H1 (cell line): ENCODE measurements around the gene TTC4. TPM values are rescaled to one million over a fixed set of nuclear protein-coding genes. Genes with fewer than 3 reads are reported as not detected.

Experiments
- CTCF ChIA-PET: fragments of 300-600 bp; sonication (Branson Sonifier 250); formaldehyde crosslinking; loops from one replicate; lab custom pipeline; 2021; ENCODE audit not compliant: partially characterized antibody; lab: Charles Lee
- POLR2A ChIA-PET: fragments of 300-600 bp; sonication (Branson Sonifier 250); formaldehyde crosslinking; loops from one replicate; lab custom pipeline; 2021; ENCODE audit warnings: inconsistent platforms; ENCODE audit not compliant: partially characterized antibody; lab: Charles Lee
- DNase-seq, 2 experiments: peaks; one replicate each; pipeline versions ENCODE4 v3.0.0 to v3.0.0-alpha.2; 2010 to 2022; ENCODE audit warnings: low spot score in 2 of 2, low read depth in 1 of 2, mixed read lengths in 1 of 2
- FAIRE-seq: peaks from 2 replicates; lab custom pipeline; 2011; peaks lifted over from hg19 to GRCh38; lab: Jason Lieb, UNC
- H2AFZ ChIP-seq: 2 replicates; pipeline ENCODE4 v1.8.1; 2012; ENCODE audit warnings: low read length, inconsistent platforms
- H2AK5ac ChIP-seq: 2 replicates; pipeline ENCODE4 v1.6.1; 2013; ENCODE audit warnings: low read depth, low read length
- H2BK120ac ChIP-seq: replicated peaks from 2 replicates; pipeline ENCODE3; 2013; ENCODE audit warnings: low read depth, low read length, inconsistent platforms
- H2BK12ac ChIP-seq: 2 replicates; pipeline ENCODE4 v1.6.1; 2013; ENCODE audit warnings: low read depth, low read length
- H2BK15ac ChIP-seq: 2 replicates; pipeline ENCODE4 v1.6.1; 2013; ENCODE audit warnings: low read length
- H2BK20ac ChIP-seq: 2 replicates; pipeline ENCODE4 v1.6.1; 2013; ENCODE audit warnings: low read length
- H2BK5ac ChIP-seq: 2 replicates; pipeline ENCODE4 v1.6.1; 2013; ENCODE audit warnings: low read depth, low read length
- H3K14ac ChIP-seq: 2 replicates; pipeline ENCODE4 v1.6.1; 2013; ENCODE audit warnings: inconsistent platforms; ENCODE audit not compliant: insufficient read length
- H3K18ac ChIP-seq: 2 replicates; pipeline ENCODE4 v1.6.1; 2013; ENCODE audit warnings: low read length; ENCODE audit errors: extremely low read depth
- H3K23ac ChIP-seq: 2 replicates; pipeline ENCODE4 v1.6.1; 2013; ENCODE audit warnings: inconsistent platforms; ENCODE audit not compliant: insufficient read length
- H3K23me2 ChIP-seq: 2 replicates; pipeline ENCODE4 v1.6.1; 2013; ENCODE audit warnings: low read depth, low read length
- H3K27ac ChIP-seq: 2 replicates; pipeline ENCODE4 v1.6.1; 2011; ENCODE audit warnings: low read depth, low read length, inconsistent platforms
- H3K27me3 ChIP-seq, 4 experiments: replicated peaks in 1 of 4; 1 replicate in 1 of 4; 2 replicates in 3 of 4; pipeline versions ENCODE4 v1.6.1 to v1.8.1; 2011 to 2013; ENCODE audit warnings: low read length in 3 of 4, mild to moderate bottlenecking in 3 of 4, inconsistent platforms in 2 of 4, mixed read lengths in 2 of 4, moderate library complexity in 1 of 4; ENCODE audit not compliant: control insufficient read depth in 3 of 4, insufficient read depth in 3 of 4; ENCODE audit errors: extremely low read depth in 1 of 4
- H3K36me3 ChIP-seq, 4 experiments: 2 replicates each; pipeline versions ENCODE4 v1.6.1 to v1.8.1; 2011 to 2013; ENCODE audit warnings: mild to moderate bottlenecking in 4 of 4, low read length in 3 of 4, moderate library complexity in 2 of 4, control low read depth in 1 of 4, inconsistent platforms in 1 of 4; ENCODE audit not compliant: insufficient read depth in 4 of 4, control insufficient read depth in 2 of 4
- H3K4ac ChIP-seq: replicated peaks from 2 replicates; pipeline ENCODE3; 2013; ENCODE audit warnings: low read length, low read depth, mixed read lengths, inconsistent platforms; ENCODE audit not compliant: insufficient read length
- H3K4me1 ChIP-seq, 4 experiments: replicated peaks in 1 of 4; 1 replicate in 1 of 4; 2 replicates in 3 of 4; pipeline versions ENCODE4 v1.6.1 to v1.8.1; 2011 to 2013; ENCODE audit warnings: low read length in 3 of 4, inconsistent platforms in 2 of 4, mixed read lengths in 1 of 4; ENCODE audit not compliant: insufficient read depth in 4 of 4, control insufficient read depth in 3 of 4
- H3K4me2 ChIP-seq, 2 experiments: 2 replicates each; pipeline versions ENCODE4 v1.6.1 to v1.8.1; 2011 to 2013; ENCODE audit warnings: low read depth in 2 of 2, low read length in 2 of 2, control low read depth in 1 of 2, inconsistent platforms in 1 of 2, mild to moderate bottlenecking in 1 of 2; ENCODE audit not compliant: insufficient read depth in 1 of 2
- H3K4me3 ChIP-seq, 4 experiments: fragments of 200-600, 300-600 bp in 1 of 4; sonication (generic), shearing (Covaris generic), sonication (Bioruptor Twin) in 1 of 4; 2 replicates each; pipeline versions ENCODE4 v1.5.1 to v1.8.1; 2011 to 2016; ENCODE audit warnings: low read length in 4 of 4, low read depth in 3 of 4, control low read depth in 2 of 4, inconsistent platforms in 2 of 4, mild to moderate bottlenecking in 2 of 4, mixed read lengths in 1 of 4, moderate library complexity in 1 of 4; ENCODE audit not compliant: insufficient read depth in 2 of 4; ENCODE audit errors: extremely low read depth in 1 of 4
- H3K56ac ChIP-seq: replicated peaks from 2 replicates; pipeline ENCODE3; 2013; ENCODE audit warnings: low read depth, mild to moderate bottlenecking, mixed read lengths, low read length, inconsistent platforms; ENCODE audit not compliant: insufficient read length
- H3K79me1 ChIP-seq: 2 replicates; pipeline ENCODE4 v1.6.1; 2013; ENCODE audit warnings: low read depth, low read length, control low read depth
- H3K79me2 ChIP-seq, 2 experiments: 2 replicates each; pipeline versions ENCODE4 v1.6.1 to v1.8.1; 2012 to 2013; ENCODE audit warnings: low read length in 2 of 2, mild to moderate bottlenecking in 2 of 2, inconsistent platforms in 1 of 2; ENCODE audit not compliant: insufficient read depth in 2 of 2, control insufficient read depth in 1 of 2
- H3K9ac ChIP-seq, 4 experiments: replicated peaks in 1 of 4; 1 replicate in 1 of 4; 2 replicates in 3 of 4; pipeline versions ENCODE4 v1.6.1 to v1.8.1; 2011 to 2013; ENCODE audit warnings: low read depth in 3 of 4, low read length in 3 of 4, control low read depth in 2 of 4, mild to moderate bottlenecking in 2 of 4, moderate library complexity in 2 of 4, inconsistent platforms in 1 of 4; ENCODE audit errors: extremely low read depth in 1 of 4
- H3K9me3 ChIP-seq, 2 experiments: 2 replicates each; pipeline versions ENCODE4 v1.6.1 to v1.8.1; 2012 to 2013; ENCODE audit warnings: mild to moderate bottlenecking in 2 of 2, moderate library complexity in 2 of 2, control low read depth in 1 of 2, inconsistent platforms in 1 of 2, low read depth in 1 of 2, low read length in 1 of 2, mixed read lengths in 1 of 2; ENCODE audit not compliant: insufficient read depth in 2 of 2
- H4K20me1 ChIP-seq, 2 experiments: replicated peaks in 1 of 2; 2 replicates each; pipeline versions ENCODE3 to v1.8.1; 2011 to 2013; ENCODE audit warnings: inconsistent platforms in 2 of 2, low read length in 2 of 2, mild to moderate bottlenecking in 1 of 2; ENCODE audit not compliant: insufficient read depth in 2 of 2, control insufficient read depth in 1 of 2
- H4K5ac ChIP-seq: 2 replicates; pipeline ENCODE4 v1.6.1; 2013; ENCODE audit warnings: low read length, low read depth, mixed read lengths, inconsistent platforms; ENCODE audit not compliant: insufficient read length
- H4K8ac ChIP-seq: 2 replicates; pipeline ENCODE4 v1.8.0; 2013; ENCODE audit warnings: mild to moderate bottlenecking, moderate library complexity, low read length, inconsistent platforms; ENCODE audit not compliant: insufficient read depth; ENCODE audit errors: extremely low read depth
- H4K91ac ChIP-seq: replicated peaks from 2 replicates; pipeline ENCODE3; 2013; ENCODE audit warnings: low read length, mixed read lengths, inconsistent platforms; ENCODE audit not compliant: insufficient read length
- BACH1 ChIP-seq: IDR thresholded peaks from 2 replicates; pipeline ENCODE4 v1.6.1; 2012; ENCODE audit warnings: low read length, improper control_type of control experiment
- CEBPB ChIP-seq: IDR thresholded peaks from 2 replicates; pipeline ENCODE4 v1.6.1; 2012; ENCODE audit warnings: low read depth, low read length
- CREB1 ChIP-seq: IDR thresholded peaks from 2 replicates; pipeline ENCODE4 v1.6.1; 2012; ENCODE audit warnings: inconsistent platforms
- FOSL1 ChIP-seq: IDR thresholded peaks from 2 replicates; pipeline ENCODE4 v1.6.1; 2011; ENCODE audit warnings: mild to moderate bottlenecking, low read depth, low read length, moderate library complexity; ENCODE audit not compliant: insufficient read depth
- GABPA ChIP-seq: IDR thresholded peaks from 2 replicates; pipeline ENCODE4 v1.6.1; 2011; ENCODE audit warnings: mild to moderate bottlenecking, low read length, moderate library complexity, borderline replicate concordance; ENCODE audit not compliant: insufficient read depth
- JUN ChIP-seq: IDR thresholded peaks from 2 replicates; pipeline ENCODE4 v1.6.1; 2011; ENCODE audit warnings: low read depth, mild to moderate bottlenecking, improper control_type of control experiment, low read length
- NRF1 ChIP-seq: IDR thresholded peaks from 2 replicates; pipeline ENCODE4 v1.6.1; 2011; ENCODE audit warnings: mild to moderate bottlenecking, low read depth, low read length, improper control_type of control experiment
- PHF8 ChIP-seq: fragments of 200-600 bp; sonication (generic); conservative IDR thresholded peaks from 2 replicates; pipeline ENCODE4 v1.7.1; 2012; ENCODE audit warnings: low read depth, mild to moderate bottlenecking, inconsistent platforms, low read length, moderate library complexity
- POLR2AphosphoS5 ChIP-seq: IDR thresholded peaks from 2 replicates; pipeline ENCODE4 v1.6.1; 2011; ENCODE audit warnings: low read depth, low read length
- RAD21 ChIP-seq, 2 experiments: IDR thresholded peaks in 1 of 2; conservative IDR thresholded peaks in 1 of 2; 2 replicates each; pipeline ENCODE4 v1.6.1; 2011; ENCODE audit warnings: low read depth in 2 of 2, low read length in 2 of 2, improper control_type of control experiment in 1 of 2, inconsistent platforms in 1 of 2, mild to moderate bottlenecking in 1 of 2, moderate library complexity in 1 of 2
- RBBP5 ChIP-seq: IDR thresholded peaks from 2 replicates; pipeline ENCODE4 v1.7.1; 2012; ENCODE audit warnings: low read depth, mild to moderate bottlenecking, inconsistent platforms, low read length, moderate library complexity, borderline replicate concordance
- SAP30 ChIP-seq: fragments of 300-600 bp; sonication (generic); IDR thresholded peaks from 2 replicates; pipeline ENCODE4 v1.7.1; 2012; ENCODE audit warnings: low read length, moderate library complexity, mild to moderate bottlenecking, inconsistent platforms; ENCODE audit not compliant: insufficient read depth, insufficient replicate concordance
- SIRT6 ChIP-seq: IDR thresholded peaks from one replicate; pipeline ENCODE4 v1.7.1; 2012; ENCODE audit warnings: low read length, inconsistent platforms
- SP1 ChIP-seq: IDR thresholded peaks from 2 replicates; pipeline ENCODE4 v1.6.1; 2011; ENCODE audit warnings: low read depth, low read length
- SUZ12 ChIP-seq: fragments of 200-600 bp; sonication (generic); IDR thresholded peaks from 2 replicates; pipeline ENCODE4 v1.6.1; 2012; ENCODE audit warnings: mild to moderate bottlenecking, inconsistent platforms, low read length, moderate library complexity, mixed read lengths
- TBP ChIP-seq: IDR thresholded peaks from 2 replicates; pipeline ENCODE4 v1.6.1; 2011; ENCODE audit warnings: low read depth, low read length, improper control_type of control experiment
- YY1 ChIP-seq: IDR thresholded peaks from 2 replicates; pipeline ENCODE4 v1.6.1; 2011; ENCODE audit warnings: low read depth, mild to moderate bottlenecking, low read length
- WGBS, 2 experiments: shearing (Covaris generic) in 1 of 2; methylation state at CpG; one replicate each; pipeline versions ENCODE4 v1.1.6 to v1.1.7; 2013 to 2015; ENCODE audit warnings: low lambda C conversion rate in 2 of 2, mixed read lengths in 2 of 2, inconsistent platforms in 1 of 2, low coverage in 1 of 2, missing lambda C conversion rate in 1 of 2; ENCODE audit not compliant: insufficient replicate concordance in 2 of 2, insufficient coverage in 1 of 2, insufficient read length in 1 of 2; ENCODE audit errors: extremely low coverage in 1 of 2, missing lambda C conversion rate in 1 of 2; 5-methylcytosine and 5-hydroxymethylcytosine counted together
- polyA plus RNA-seq, 7 experiments: library from polyadenylated mRNA; depleted of rRNA in 3 of 7; stranded (reverse) in 5 of 7; unstranded in 2 of 7; fragments of >200 nt in 5 of 7; fragments of 200-250 nt in 2 of 7; gene quantifications; 1 replicate in 5 of 7; 2 replicates in 1 of 7; 4 replicates in 1 of 7; pipeline versions ENCODE4 v1.2.1 to v1.2.3, GENCODE V29; 2011 to 2013; ENCODE audit warnings: missing spikeins in 2 of 7, mixed read lengths in 2 of 7
- total RNA-seq: library from RNA; stranded (reverse); fragmentation: NEBNext Ultra II Directional; extraction: Animal tissue kit (Norgen Biotek cat#: 25700); gene quantifications from 2 replicates; pipeline ENCODE4 v1.2.1, GENCODE V29; 2021

Gene TTC4
- total and polyA plus RNA-seq, 2 of the 8 experiments (the other 6 are each of a cell fraction or from before 2014, with no cell fraction given), result 21.0 to 25.1 TPM

GRCh38 chr1:54696262-54696661 is 19.4 kb upstream of the TTC4 start:
- Histone ChIP-seq H3K23me2 (no peaks in the 10 kb centered on the region), H3K9me3 (no peaks in the 10 kb centered on the region), H2BK20ac (no peak overlapping the region), H3K4me3 (no peak overlapping the region), H4K8ac (no peak overlapping the region), H3K79me2 (no peaks in the 10 kb centered on the region), H3K18ac (no peak overlapping the region), H3K4me2 (no peak overlapping the region), H3K4ac (no peak overlapping the region), H3K27ac (no peak overlapping the region), H2BK12ac (no peak overlapping the region), H2AK5ac (no peak overlapping the region), H3K79me1 (no peaks in the 10 kb centered on the region), H3K14ac (no peak overlapping the region), H3K9ac (no peak overlapping the region), H3K56ac (no peak overlapping the region), H4K20me1 (no peaks in the 10 kb centered on the region), H2BK15ac (no peak overlapping the region), H3K23ac (no peak overlapping the region), H4K5ac (no peak overlapping the region), H3K4me1 (no peaks in the 10 kb centered on the region), H2BK5ac (no peak overlapping the region), H3K36me3 (no peaks in the 10 kb centered on the region), H3K27me3 (no peaks in the 10 kb centered on the region), H2AFZ (no peak overlapping the region), H2BK120ac (no peak overlapping the region), H4K91ac (no peak overlapping the region)
- DNase-seq (no peak), FAIRE-seq (no peak)
- POLR2A ChIA-PET, result no interaction called here
- CTCF ChIA-PET, result no interaction called here
- 86 to 100% methylated on average over 1 to 3 of the region's 3 CpGs for WGBS, 2 experiments
- TF ChIP-seq SIRT6 (no peak), RAD21 (IDR thresholded peaks at IDR 0.05 in 1 of 2, conservative IDR thresholded peaks at IDR 0.05 in 1 of 2; ENCODE audit: low read depth in 2 of 2, low read length in 2 of 2) (no peak), CEBPB (no peak), BACH1 (no peak), SAP30 (no peak), POLR2AphosphoS5 (no peak), TBP (no peak), CREB1 (no peak), PHF8 (no peak), YY1 (no peak), GABPA (no peak), NRF1 (no peak), SUZ12 (no peak), JUN (no peak), SP1 (no peak), RBBP5 (no peak), FOSL1 (no peak)
